SW 1271 (cell line): ENCODE measurements around the gene CTAGE1.
"Not testable (repeated sequence)": the region's sequence is repeated elsewhere in the genome, so short reads cannot be mapped to it uniquely, and the experiment has no call there.

Experiments used
- DNase-seq, 2 experiments: peaks; one replicate each; lab custom pipeline; 2025; lab: John Stamatoyannopoulos, UW

CTAGE1 gene, protein sequence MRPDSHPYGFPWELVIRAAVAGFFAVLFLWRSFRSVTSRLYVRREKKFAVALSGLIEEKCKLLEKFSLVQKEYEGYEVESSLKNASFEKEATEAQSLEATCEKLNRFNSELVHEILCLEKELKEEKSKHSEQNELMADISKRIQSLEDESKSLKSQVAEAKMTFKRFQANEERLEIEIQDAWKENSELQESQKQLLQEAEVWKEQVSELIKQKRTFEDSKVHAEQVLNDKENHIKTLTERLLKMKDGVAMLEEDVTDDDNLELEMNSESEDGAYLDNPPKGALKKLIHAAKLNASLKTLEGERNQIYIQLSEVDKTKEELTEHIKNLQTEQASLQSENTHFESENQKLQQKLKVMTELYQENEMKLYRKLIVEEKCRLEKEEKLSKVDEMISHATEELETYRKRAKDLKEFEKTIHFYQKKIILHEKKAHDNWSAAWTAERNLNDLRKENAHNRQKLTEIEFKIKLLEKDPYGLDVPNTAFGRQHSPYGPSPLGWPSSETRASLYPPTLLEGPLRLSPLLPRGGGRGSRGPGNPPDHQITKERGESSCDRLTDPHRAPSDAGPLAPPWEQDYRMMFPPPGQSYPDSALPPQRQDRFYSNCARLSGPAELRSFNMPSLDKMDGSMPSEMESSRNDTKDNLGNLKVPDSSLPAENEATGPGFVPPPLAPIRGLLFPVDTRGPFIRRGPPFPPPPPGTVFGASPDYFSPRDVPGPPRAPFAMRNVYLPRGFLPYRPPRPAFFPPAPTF

DNA sequence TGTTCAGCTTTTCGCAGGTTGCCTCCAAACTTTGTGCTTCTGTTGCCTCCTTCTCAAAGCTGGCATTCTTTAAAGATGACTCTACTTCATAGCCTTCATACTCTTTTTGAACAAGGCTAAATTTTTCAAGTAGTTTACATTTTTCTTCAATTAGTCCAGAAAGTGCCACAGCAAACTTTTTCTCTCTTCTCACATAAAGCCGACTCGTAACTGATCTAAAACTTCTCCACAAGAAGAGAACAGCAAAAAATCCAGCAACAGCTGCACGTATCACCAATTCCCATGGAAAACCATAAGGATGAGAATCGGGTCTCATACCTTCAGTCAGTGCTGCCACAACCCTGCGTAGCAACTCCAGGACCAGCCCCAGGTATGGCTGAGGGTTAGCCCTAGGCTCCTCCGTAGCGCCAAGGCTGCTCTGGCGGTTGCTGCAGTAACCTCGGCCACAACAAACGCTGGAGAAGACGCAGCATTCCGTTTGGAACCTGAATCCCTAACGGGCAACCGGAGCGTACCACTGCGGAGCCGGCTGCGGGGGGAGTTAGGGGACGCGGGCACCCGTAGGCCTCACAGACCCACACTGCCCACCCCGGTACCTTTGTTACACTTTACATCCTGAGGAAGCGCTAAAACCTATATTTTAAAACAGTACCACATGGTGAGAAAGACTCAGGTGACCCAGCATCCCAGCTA is at the start of gene CTAGE1:
Gene CTAGE1 (minus strand): TSS at position 420 of the 693 bp plus-strand sequence. CDS start 104 bp downstream, at position 316.
- no peak for DNase-seq

DNA sequence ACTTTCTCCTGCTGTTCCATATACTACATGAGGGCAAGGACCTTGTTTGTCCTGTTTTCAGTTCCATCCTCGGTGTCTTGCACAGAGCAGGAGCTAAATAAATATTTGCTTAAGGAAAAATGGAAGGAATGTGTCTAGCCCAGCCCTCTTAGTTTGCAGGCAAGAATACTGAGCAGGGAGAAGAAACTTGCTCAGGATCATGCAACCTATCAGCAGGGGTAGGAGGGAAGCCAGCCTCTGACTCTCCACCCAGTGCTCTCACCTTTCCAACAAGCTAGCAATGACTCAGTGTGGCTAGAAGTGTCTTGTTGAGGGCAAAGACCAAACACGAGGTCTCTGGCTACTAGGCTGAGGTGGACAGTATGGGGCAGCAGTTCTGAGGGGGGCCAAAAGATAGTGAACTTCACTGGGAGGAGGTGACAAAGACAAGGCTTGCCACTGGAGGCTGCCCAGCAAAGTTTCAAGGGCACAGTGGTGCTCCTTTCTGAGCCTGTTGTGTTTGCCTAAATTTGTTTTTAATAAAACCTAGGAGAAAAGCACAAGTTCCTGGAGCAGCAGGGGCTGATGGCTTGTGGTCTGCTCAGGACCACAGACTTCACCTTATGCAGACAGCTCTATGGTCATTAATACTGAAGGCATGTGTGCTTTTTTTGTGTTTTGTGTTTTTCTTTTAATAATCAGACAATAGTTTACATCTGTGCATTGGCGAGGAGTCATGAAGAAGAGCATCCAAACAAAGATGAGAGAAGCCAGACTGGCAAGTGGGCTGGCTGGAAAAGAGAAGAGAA is 49.1 kb upstream of the CTAGE1 start:
- DNase-seq: no peak

DNA sequence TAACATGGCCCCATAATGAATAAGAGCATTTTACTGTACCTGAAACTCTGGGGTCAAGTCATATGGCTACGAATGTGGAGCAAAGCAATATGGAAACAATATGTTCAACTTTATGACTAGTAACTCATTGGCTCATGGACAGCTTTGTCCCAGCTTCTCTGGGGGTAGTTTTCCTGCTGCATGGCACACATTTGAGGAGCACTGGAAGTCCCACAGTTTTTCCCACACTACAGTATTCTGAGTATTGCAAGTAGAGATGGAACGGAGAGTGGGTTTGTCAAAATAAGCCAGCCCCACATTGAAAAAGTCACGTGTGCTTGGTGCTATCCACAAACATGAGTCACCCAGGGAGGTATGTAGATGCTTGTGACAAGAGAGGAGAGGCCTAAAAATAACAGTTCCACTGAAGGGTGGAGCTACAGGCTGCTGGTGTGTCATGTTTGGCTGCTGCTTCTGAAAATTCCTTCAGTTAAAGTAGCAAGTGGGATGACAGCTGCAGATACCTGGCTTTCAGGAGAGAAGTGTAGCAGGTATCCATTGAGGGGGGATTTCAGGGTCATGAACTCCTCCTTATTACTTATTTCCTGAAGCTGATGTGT is 48.2 kb upstream of the CTAGE1 start:
- peak in 1 of 2 experiments; percentile 67 for DNase-seq

DNA sequence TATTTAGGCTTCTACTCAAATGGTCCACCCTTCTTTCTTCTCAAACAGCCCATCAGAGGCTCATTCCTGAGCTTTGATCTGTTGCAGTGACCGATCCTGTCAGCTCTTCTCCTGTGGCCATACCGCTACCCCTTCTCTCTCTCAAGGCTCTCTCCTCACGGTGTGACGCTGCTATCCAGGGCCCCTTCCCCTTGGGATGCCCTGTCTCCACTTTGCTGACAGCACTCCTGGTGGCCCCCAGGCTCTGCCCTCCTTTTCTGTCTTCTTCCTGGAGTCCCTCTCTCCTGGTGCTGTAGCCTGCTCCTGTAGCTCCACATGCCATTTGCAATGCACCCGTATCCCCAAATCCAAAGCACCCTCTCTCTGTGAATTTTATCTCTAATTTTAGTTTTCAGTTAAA is 45.4 kb upstream of the CTAGE1 start:
- no peak for DNase-seq

DNA sequence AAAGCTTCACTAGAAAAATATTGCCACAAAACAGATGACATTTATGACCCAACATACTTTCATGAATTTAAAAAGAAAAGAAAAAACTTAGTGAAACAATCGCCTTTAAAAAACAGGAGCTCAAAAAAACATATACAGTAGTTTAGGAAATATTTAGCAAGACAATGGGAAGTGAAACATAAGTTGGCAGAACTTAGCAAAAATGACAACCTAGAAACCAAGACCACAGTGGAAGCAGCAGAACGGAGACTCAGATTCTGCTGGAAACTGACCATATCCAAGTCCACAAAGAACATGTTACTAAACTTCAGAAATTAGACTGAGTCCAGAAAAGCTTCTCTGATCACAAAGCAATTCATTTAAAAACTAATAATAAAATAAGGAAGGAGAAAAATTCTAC is 41.8 kb upstream of the CTAGE1 start:
- no peak for DNase-seq

DNA sequence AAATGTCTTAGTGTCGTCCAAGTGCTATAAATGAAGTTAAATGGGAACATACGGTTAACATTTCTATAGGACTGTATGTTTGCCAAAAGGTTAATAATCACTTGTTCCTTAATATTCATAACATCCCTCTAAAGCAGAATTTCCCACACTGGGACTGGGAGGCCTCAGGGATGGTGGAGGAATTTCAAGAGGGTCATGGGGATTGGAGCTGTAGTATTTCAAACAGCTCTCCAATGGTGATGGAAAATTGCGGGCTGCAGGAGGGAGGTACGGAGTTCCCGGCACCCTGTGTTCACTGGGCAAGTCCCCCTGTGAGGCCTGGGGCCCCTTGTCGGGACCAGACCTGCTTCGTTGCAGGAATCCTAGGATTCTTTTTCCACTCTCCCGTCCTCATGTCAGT is 39.8 kb upstream of the CTAGE1 start:
- DNase-seq: no peak

DNA sequence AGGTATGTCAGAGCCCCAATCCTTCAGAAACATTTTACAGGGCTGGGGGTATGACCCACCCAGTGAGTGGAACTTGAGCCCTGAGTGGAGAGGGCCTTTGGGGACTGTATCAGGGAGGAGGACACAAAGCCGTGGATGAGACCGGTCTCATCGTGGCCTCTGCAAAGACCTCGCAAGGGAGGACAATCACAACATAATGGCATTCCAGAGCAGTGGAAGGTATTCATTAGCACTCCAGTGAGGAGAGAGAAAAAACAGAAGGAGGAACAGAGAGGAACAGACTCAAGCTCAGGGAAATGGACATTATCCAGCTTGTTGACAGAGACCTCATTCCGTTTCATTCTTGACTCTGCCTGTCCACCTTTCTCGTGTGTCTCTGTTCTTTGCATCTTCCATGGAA is 38.8 kb upstream of the CTAGE1 start:
- no peak for DNase-seq

DNA sequence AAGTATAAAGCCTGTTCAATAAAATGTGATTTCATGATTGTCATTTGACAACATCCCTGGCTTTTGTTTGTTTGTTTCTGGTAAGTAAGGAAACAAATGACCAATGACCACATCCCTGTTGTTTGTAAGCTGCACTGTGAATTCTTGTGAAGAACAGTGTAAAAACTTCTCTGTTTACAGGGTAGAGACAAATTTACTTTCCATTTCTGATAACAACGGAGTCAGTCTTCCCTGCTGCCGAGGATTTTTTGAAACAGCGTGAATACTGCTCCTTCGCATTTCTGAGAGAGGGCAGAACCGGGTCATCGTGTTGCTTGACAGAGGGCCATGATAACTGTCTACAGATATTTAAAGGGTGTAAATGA is 38.4 kb upstream of the CTAGE1 start:
- DNase-seq: no peak

DNA sequence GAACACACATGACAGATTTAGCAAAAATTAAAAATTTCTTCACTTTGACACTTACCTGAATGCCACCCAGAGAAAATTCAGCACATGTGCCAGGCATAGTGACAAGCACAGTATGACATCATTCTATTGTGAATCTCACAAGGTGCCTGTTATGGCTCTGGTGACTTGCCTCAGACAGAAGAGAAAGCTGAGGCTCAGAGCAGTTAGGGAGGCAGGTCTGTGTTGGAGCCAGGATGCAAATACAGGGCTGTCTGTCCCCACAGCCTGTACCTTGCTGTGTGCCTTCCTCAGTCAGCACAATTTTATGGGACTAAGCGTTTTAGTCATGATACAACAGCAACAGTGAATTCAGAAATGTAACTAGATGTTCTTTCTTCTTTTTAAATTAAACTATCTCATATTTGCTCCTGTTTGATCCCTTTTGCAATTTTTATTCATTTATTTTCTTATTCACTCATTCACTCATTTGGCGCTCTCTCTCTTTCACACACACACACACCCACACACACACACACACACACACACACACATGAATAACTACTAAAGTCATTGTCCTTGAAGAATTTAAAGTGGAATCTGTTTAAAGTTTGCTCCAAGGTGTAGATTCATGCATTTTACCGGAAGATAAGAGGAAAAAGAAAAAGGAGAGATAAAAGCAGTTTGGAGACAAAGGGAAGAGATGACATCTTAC is 37.9 kb upstream of the CTAGE1 start:
- no peak for DNase-seq

DNA sequence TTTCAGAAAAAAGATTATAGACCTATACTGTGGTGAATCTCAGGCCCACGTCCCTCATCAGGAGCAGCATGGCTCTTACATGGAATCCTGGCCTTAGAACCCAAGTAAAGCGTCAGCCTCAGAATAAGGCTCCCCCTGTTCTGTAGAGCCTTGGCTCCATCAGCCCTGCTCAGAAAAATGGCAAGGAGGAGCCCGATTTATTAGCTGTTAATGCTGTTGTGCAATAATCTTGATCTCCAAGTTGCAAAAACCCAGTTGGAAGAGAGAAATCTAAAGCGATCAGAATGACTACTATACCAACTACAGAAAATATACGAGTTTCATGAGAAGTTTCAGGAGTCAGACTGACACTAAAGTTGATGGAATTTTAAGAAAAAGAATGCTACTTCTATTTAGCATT is 35.6 kb upstream of the CTAGE1 start:
- no peak for DNase-seq

DNA sequence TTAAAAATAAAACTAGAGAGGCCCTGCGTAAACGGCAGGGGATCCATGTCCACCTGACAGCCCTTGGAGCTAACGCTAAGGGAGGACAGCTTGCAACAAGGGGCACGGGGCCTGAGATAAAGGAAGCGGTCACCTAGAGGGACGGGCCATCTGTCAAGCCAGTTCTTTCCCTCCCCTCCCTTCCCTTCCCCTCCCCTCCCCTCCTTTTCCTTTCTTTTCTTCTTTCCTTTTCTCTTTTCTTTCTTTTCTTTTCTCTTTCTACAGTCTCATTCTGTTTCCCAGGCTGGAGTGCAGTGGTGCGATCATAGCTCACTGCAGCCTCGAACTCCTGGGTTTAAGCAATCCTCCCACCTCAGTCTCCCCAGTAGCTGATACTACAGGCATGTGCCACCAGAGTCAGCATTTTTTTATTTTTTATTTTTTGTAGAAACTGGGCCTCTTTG is 34.5 kb upstream of the CTAGE1 start:
- DNase-seq: no peak

DNA sequence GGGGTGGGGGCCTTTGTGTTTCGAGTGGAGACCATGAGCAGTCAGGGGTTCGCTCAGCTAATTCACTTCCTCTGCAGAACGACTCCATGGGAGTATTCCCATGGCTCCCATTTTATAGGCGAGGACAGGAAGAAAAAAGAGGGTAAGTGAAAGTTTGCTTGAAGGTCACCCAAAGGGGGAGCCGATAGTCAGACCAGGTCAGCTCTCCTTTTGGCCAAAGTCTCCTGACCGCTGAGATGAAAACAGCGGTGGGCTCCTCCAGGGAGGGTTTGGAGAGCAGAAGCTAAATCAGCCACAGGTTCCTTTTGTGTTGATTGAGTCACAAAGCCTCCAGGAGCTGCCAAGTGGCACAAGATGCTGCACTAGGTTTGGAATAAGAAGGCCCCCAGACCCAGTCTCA is 34.1 kb upstream of the CTAGE1 start:
- no peak for DNase-seq

DNA sequence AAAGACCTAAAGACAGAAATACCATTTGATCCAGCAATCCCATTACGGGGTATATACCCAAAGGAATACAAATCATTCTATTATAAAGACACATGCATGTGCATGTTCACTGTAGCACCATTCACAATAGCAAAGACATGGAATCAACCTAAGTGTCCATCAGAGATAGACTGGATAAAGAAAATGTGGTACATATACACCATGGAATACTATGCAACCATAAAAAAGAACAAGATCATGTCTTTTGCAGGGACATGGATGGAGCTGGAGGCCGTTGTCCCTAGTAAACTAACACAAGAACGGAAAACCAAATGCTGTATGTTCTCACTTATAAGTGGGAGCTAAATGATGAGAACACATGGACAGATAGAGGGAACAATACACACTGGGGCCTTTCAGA is 33.1 kb upstream of the CTAGE1 start:
- DNase-seq: not testable (repeated sequence)

DNA sequence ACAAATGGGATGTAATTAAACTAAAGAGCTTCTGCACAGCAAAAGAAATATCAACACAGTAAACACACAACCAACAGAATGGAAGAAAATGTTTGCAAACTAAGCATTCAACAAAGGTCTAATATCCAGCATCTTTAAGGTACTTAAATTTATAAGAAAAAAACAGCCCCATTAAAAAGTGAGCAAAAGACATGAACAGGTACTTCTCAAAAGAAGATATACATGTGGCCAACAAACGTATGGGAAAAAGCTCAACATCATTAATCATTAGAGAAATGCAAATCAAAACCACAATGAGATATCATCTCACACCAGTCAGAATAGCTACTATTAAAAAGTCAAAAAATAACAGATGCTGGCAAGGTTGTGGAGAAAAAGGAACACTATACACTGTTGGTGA is 32.6 kb upstream of the CTAGE1 start:
- not testable (repeated sequence) for DNase-seq

DNA sequence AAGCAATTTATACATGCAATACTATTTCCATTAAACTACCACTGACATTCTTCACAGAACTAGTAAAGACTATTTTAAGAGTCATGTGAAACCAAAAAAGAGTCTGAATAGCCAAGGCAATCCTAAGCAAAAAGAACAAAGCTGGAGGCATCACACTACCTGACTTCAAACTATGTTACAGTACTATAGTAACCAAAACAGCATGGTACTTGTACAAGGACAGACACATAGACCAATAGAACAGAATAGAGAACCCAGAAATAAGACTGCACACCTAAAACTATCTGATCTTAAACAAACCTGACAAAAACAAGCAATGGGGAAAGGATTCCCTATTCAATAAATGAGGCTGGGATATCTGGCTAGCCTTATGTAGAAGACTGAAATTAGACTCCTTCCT is 32.0 kb upstream of the CTAGE1 start:
- DNase-seq: not testable (repeated sequence)

DNA sequence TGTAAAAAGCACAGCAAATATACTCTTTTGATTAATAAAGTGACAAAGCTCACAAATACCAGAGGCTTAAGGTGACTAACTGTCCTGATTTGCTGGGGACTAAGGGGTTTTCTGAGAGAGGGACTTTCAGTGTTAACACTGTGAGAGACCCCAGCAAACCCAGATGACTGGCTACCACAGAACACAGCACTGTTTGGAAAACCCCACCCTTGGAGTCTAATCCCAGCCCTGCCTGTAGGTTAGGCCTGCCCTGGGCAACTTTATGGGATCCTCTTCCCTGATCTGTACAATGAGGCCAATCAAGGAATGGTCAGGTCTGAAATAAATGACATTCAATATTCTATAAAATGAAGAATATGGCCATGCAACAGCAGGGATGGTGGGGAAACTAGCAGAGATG is 30.5 kb upstream of the CTAGE1 start:
- no peak for DNase-seq

DNA sequence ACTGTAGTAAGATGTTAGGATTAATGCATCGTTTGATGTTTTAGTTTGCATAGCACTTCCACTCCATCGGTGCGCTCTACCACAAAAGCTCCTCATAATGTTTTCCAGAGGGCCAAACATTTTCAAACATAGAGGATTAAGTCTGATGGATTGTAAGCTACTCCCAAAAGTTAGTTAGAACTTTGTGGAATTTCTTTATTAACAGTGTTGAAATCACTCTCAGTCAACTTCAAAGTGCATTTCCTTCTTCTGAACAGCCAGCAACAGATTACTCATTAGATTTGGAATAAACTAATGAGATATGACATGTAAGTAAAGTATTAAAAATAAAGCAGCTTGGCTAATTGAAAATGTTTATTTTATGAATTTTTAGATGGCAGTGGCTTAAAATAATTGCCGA is 30.1 kb upstream of the CTAGE1 start:
- DNase-seq: no peak

DNA sequence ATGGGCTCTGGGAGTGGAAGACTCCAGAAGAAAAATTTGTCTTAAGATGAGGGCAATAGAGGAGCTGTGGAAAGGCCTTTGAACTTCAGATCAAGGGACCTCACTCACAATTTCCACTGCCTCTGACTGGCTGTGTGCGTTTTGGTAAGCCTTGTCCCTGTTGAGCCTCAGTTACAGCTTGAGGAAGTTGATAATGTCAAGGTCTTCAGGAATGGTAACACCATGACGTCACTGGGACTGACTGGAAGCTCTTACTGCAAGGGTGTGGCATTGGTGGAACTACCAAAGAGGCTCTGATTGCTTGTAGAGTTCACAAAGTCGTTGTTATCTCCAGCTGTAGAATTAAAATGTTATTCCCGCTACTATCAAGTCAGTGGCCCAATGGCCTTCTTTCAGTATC is 29.2 kb upstream of the CTAGE1 start:
- no peak for DNase-seq

DNA sequence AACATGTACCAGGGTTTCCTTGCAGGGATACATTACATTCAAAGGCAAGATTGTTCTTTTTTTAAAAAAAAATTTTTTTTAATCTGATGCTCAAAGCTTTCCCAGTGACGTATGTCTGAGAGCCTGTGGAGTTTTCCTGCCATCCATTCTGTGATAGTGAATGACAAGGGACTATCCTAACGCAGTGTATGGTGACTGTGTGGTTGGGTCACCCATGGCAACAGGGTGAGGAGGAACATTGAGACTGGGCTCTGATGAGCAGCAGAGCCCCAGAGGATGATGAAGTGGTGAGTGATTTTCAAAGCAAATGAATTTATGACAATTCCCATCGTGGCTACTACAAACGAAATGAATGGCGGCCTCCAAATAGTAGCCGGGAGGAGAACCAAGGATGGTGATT is 28.6 kb upstream of the CTAGE1 start:
- DNase-seq: no peak

DNA sequence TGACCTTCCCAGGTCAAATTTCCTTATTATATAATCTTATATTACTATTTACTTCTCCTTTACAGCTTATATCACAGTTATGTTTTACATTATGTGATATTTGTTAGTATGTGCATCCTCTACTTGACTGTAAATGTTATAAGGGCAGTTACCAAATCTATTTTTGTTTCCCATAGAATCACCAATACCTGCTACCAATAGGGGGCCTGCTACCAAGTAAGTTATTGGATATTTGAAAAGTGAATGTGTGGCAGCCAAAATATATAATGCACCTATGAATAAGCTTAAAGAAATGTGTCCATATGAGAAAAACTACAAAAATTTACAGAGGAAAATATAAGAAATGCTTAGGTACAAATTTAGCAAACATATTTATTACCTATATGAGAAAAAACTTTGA is 23.9 kb upstream of the CTAGE1 start:
- DNase-seq: no peak

DNA sequence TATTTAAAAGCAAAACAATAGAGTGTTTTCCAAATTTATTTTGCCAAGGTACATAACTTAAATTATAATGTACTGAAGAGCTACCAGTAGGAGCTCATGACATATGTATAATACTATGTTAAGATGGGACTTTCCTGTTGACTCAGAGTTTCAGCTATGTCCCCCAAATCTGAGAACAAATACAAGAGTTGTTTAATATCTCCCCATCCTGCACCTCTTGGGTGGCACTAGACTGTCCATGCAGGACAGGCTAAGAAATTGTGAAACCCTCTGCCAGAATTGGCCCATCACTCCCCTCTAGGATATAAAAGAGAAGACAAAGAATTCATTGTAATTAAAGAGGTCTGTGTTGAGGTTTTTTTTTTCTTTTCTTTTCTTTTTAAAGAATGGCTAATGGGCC is 21.7 kb upstream of the CTAGE1 start:
- DNase-seq: no peak
